Endothelial cell of hepatic sinusoid (primary cell): ENCODE measurements around the gene ARHGEF11.

Experiments
- in situ Hi-C: cut with HindIII; loops from 2 replicates; pipeline ENCODE4 v1.10.0; 2017; ENCODE audit warnings: low sequenced_read_pairs

Gene ARHGEF11

DNA sequence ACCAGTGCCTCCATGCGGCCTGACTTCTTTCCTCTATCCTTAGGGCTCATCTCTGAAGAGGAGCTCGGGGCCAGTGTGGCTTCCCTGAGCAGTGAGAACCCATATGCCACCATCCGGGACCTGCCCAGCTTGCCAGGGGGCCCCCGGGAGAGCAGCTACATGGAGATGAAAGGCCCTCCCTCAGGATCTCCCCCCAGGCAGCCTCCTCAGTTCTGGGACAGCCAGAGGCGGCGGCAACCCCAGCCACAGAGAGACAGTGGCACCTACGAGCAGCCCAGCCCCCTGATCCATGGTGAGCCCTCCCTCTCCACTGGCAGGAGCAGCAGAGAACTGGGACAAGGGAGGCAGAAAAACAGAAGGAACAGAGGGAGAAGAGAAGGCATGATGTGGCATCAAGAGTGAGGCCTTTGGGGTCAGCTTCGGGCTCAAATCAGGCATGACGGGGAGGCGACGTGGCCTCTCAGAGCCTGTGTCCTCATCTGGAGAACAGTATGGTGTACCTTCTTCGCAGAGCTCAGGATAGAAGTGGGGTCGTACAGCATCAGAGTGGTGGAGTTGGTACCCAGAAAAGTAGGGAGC, 131.6 kb downstream of the ARHGEF11 start:
- in situ Hi-C loops = no loop called here

DNA sequence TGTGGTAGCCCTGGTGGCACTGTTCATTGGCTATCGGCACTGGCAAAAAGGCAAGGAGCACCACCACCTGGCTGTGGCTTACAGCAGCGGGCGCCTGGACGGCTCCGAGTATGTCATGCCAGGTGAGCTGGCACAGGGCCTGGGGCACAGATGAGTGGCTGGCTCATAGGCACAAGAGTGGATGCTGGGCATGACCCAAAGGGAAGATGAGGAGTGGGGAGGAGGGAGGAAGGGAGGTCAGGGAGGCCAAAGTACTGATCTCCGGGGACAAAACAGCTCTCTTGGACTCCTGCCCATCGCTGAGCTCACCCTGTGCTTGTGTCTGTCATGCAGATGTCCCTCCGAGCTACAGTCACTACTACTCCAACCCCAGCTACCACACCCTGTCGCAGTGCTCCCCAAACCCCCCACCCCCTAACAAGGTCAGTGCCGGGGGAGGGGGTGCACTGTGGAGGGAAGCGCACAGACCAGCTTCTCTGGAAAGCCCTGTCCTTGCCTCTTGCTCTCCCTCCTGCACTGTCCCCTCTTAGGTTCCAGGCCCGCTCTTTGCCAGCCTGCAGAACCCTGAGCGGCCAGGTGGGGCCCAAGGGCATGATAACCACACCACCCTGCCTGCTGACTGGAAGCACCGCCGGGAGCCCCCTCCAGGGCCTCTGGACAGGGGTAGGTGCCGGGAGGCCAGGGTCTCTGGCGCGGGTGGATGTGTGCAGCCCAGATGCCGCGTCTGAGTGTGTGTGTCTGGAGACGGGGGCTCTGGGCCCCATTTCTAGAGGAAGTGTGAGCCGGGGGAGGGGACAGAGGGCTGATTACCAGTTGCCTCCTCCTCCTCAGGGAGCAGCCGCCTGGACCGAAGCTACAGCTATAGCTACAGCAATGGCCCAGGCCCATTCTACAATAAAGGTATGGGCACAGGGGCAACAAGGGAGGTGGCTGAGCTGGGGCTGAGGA, 132.4 kb downstream of the ARHGEF11 start:
- in situ Hi-C loops = no loop called here

DNA sequence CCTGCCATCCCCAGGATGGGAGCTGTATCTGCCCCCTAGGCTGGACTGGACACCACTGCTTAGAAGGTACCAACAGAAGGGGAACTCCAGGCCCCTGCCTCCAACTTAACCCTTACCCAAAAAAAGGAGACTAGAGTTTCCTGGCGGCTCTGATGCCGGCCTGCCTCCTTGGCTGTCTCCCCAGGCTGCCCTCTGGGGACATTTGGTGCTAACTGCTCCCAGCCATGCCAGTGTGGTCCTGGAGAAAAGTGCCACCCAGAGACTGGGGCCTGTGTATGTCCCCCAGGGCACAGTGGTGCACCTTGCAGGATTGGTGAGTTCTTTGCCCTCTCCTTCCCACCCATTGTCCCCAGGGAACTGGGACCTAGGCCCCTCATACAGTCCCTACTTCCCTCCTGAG, 133.2 kb downstream of the ARHGEF11 start:
- in situ Hi-C loops = no loop called here

DNA sequence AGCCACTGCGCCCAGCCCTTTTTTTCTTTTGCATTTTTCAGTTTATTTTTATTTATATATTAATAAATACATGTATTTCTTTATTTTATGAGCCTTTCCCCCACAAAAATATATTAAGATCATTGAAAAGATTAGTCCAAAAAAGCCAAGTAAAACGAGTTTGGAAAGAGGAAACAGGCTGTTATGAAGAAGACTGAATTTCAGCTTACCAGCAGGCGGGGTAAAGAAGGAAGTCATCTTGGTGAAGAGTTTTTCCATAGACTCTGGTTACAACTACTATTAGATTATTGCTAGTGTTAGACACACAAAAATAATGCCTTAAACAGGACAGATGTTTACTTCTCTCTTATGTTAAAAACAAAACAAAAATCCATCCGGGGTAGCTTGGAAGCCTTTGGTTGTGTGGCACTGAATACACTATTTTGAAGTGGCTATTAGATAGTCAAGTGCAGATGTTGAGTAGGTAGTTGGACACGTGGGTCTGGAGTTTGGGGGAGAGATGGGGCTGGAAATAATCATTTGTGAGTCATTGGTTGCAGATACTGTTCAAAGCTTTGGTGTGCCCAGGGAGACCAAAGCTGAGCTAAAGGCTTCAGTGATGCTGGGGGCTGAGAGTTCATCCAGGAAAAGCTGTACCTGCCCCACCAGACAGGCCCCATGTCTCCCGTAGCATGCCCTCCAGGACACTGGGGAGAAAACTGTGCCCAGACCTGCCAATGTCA, 133.8 kb downstream of the ARHGEF11 start:
- in situ Hi-C loops = no loop called here

DNA sequence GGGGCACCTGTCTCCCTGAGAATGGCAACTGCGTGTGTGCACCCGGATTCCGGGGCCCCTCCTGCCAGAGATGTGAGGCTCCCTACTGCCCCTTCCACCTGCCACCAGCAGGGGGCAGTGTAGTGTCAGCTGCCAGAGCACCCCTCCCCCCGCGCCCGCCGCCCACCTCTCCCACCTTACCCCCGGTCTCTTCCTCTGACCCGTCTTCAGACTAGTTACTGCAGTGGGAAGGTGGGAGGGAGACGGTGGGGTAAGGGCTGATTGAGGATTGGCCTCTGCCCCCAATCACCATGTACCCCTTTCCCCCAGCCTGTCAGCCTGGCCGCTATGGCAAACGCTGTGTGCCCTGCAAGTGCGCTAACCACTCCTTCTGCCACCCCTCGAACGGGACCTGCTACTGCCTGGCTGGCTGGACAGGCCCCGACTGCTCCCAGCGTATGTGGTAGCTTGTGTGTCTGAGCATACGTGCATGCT, 135.2 kb downstream of the ARHGEF11 start:
- in situ Hi-C loops = no loop called here

DNA sequence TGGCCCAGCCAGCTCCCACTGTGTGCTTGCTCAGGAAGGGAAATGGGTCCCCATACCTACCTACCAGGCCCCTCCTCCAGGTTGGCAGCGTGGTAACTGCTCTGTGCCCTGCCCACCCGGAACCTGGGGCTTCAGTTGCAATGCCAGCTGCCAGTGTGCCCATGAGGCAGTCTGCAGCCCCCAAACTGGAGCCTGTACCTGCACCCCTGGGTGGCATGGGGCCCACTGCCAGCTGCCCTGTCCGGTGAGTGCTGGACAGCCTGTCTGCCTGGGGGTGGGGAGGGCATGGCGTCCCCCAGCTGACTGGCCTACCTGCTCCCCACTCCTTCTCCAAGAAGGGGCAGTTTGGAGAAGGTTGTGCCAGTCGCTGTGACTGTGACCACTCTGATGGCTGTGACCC, 135.9 kb downstream of the ARHGEF11 start:
- in situ Hi-C loops = no loop called here

DNA sequence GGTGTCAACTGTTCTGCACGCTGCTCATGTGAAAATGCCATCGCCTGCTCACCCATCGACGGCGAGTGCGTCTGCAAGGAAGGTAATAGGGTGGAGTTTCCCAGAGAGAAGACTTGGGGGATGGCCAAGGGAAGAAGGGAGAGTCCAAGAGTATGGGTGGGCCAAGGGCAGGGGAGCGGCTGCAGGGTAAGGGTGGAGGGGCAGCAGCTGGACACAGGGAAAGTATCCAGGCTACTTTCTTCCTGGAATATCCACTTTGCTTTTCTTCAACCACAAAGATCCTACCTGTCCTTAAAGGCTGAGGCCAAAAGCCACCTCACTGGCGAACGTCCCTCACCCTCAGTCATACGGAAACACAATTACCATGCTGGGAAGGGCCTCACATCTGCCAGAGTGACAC, 136.6 kb downstream of the ARHGEF11 start:
- in situ Hi-C loops = no loop called here

DNA sequence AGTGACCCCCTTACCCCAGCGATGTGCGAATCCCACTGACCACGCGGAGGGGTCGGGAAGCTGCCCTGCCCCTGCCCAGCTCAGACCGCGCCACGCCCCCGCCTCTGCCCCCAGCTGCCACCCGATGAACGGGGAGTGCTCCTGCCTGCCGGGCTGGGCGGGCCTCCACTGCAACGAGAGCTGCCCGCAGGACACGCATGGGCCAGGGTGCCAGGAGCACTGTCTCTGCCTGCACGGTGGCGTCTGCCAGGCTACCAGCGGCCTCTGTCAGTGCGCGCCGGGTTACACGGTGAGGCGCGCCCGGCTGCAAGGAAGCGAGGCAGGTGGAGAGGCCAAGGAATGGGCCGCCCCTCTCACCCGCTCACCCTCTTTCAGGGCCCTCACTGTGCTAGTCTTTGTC, 137.0 kb downstream of the ARHGEF11 start:
- in situ Hi-C loops = no loop called here

DNA sequence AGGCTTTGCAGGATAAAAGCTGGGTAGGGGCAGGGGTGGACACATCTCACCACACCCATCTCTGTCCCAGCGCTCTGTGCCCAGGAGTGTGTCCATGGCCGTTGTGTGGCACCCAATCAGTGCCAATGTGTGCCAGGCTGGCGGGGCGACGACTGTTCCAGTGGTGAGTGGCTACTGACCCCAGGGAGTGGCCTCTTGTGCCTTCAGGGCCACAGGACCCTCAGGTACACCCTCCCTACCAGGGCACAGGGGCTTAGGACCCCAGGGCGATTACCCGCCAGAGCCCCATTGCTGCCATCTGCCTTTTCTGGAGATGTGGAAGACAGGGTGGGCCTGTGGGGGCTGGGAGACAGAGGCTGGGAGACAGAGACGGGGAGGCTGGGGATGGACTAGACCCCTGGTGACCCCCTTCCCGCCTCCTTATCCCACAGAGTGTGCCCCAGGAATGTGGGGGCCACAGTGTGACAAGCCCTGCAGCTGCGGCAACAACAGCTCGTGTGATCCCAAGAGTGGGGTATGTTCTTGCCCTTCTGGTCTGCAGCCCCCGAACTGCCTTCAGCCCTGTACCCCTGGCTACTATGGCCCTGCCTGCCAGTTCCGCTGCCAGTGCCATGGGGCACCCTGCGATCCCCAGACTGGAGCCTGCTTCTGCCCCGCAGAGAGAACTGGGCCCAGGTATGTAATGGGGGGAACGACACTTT, 139.2 kb downstream of the ARHGEF11 start:
- in situ Hi-C loops = no loop called here

DNA sequence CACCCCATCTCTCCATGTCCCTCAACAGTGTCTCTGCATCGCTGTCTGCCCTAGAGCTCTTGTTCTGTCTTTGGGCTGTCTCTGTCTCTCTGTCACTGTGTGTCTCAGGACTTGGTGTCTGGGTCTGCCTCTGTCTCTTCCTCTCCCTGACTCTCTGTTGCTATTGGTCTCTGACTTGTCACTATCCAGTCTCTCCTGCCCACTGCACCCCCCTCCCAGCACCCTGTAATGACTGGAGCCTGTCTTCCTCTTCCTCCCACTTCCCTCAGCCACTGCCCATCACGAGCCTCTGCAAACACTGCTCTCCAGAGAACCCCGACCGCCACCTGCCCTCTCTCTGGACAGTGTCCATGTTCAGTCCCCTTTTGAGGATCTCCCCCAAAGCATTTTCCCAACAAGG, 139.9 kb downstream of the ARHGEF11 start:
- in situ Hi-C loops = no loop called here

DNA sequence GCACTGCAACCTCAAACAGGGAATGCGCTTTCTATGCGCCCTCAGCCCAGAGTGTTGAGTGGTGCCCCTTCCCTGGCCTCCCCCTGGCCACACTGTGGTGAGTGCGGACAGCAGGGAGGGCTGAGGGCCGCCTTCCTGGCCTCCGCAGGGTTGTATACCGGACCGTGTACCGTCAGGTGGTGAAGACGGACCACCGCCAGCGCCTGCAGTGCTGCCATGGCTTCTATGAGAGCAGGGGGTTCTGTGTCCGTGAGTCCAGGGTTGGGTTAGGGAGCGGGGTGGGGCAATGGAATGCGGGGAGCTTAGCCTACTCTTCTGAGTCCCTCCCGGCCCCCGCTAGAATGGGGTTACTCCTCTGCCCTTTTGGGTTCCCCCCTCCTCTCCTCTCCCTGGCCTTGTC, 140.4 kb downstream of the ARHGEF11 start:
- in situ Hi-C loops = no loop called here

DNA sequence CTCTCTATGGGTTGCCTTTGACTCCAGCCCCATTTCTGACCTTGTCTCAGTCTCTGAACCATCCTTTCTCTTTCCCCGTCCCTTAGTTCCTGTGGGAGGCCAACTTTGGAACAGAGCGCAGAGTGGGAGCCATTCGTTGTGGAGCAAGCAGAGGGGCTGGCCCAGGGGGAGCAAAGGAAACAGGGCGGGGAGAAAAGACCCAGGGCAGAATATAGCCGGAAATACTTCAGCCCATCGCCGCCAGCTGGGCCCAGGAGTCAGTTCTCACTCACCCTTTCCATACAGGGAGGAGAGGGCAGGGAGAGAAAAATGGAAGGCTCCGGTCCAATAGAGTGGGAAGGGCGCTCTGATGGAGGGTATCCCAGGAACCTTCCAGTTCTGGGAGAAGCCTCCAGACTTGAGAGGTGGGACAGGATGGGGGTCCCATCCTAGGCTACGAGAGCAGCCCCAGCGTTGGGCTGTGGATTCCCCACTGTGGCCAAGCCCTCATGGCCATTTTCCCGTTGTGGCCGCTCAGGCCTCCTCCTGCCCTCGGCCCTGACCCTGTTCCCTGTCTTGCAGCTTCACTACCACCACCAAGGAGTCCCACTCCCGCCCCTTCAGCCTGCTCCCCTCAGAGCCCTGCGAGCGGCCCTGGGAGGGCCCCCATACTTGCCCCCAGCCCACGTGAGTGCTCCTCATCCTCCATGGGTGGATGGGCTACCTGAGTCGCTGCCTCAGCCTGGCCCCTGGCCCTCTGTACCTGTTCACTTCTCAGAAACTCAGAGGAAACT, 141.2 kb downstream of the ARHGEF11 start:
- in situ Hi-C loops = no loop called here

DNA sequence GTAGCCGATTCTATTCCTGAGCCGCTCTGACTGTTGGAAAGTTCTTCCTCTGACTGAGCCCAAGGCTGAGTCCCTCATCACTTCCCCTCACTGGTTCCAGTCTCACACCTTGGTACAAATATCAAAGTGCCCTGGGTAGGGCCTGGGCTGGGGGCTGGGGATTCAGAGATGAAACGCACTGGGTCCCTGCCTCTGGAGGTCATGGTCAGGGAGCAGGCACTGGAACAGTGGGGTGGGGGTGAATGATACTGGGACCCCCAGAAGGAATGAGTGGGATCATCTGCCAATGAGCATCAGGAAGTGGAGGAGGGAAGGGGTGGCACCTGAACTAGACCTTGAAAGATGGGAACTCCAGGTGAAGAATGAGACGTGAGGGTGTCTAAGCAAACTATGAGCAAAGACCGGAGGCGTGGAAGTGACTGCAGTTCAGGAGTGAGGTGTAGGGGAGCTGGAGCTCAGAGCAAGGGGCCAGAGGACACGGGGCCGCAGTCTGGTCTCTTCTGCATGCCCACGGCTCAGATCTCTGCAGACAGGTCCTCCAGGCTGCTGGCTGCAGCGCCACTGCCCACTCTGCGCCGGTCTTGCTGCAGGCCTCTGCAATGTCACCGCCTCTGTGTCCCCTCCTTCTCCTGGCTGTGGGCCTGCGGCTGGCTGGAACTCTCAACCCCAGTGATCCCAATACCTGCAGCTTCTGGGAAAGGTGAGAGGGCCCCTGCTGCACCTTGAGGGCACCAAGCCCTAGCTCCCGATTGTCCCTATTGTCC, 142.0 kb downstream of the ARHGEF11 start:
- in situ Hi-C loops = no loop called here

DNA sequence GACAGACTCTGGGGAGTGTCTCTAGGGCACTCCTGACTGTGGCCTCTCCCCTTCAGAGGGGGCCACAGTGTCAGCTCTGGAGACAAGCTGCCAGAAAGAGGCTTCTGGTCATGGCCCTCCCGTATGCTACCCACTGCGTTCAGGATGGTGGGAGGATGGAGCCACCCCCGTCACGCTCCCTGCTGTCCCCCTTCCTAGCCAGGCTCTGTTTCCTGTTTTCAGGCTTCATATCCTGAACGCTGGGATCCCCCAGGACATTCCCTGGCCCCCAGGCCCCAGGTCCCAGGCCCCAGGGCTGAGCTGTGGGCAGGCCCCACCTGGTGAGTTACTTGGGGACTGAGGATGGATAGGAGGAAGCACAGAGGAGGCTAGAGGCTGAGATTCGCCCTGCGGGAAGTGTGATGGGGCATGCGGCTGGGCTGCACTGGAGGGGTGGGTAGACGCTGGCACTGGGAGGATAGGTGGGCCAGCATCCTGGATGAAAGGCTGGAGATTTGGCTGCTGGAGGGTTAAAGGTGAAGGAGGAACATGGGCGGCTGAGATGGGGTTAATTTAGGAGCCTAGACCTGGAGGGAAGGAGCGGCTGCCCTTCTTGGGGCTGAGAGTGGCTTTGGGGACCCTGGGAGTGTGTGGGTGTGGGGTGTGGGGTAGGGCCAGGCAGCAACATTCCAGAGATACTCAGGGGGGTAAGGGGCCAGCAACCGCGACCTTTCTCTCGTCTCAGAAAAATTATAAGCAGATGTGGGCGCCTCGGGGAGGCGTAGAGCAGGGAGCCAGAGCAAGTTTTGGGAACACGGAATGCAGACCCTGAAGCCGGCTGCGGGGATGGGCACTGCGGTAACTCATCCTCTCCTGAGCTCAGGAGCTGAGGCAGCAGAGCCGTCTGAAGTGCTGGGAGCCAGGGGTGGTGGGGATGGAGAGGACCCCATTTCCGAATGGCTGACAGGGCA, 143.3 kb downstream of the ARHGEF11 start:
- in situ Hi-C loops = no loop called here

DNA sequence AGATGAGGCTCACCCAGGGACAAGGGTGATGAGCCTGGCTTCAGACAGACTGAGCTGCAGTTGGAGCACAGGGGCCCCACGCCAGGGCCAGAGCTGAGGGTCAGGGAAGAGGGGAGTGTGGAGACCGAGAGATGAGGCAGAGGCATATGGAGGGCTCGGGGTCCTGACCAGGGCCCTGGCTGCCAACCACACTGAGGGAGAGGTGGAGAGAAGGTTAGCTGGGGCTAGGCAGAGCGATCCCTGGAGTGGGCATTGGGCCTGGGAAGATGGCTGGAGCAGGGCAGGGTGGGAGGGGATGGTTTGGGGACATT, 144.0 kb downstream of the ARHGEF11 start:
- in situ Hi-C loops = no loop called here

DNA sequence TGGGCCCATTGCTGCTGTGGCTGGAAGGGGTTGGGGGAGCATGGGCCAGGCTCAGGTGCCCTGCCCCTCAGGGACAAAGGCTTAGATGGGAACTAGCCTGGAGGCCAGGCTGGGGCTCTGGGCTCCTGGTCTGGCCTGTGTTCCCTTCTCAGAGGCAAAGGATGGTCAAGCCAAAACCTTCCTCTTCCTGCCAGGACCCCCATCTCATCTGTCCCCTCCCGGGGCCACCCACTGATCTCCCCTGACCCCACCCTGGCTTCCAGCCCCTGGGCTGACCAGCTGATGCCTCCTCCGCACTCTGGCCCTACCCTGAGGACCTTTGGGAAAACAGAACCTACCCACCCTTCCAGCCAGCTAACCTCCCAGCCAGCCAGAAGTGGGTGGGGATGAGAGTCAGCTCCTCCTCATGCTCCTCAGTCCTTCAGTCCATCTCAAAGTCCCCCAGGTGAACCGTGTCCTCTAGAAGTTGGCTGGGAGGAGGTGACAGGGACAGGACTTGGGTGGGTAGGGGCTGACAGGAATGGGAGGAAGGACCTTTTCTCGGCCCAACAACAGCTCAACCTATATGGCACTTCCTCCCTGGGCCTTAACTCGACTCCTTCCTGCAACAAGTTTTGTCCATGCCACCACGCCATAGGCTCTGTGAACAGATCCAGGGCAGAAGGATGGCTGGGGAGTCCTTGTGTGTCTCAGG, 144.5 kb downstream of the ARHGEF11 start:
- in situ Hi-C loops = no loop called here

DNA sequence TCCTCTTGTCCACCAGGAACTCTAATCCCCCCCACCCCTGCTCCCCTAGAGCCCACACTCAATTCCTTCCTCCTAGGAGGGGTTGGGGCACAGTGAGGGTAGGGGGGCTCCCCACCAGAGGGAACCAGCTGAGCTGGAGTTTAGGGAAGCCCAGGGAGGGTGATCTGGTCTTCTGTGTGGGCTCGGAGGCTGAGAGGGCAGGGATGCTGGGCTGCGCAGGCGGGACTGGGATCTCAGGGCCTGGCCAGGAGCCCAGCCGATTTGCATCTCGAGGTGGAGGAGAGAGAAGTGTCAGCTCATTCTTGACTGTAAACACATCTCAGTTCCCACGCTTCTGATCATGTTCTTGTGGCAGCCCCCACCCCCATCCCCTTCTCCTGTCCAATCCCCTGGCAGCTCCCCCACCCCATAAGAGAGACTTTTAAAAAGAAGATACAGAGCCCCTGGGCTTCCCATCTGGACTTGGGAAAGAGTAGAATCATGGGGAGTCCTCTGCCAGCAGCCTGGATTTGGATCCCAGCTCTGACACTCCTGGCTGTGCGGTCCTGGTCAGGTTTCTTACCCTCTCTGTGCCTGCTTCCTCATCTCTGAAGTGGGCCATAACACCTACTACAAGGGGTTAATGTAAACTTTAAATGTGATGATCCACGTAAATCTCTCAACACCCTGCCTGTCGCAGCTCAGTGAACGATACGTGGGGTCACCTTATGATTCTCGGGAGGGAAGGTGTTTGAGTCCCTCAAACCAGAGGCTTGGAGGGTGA, 145.4 kb downstream of the ARHGEF11 start:
- in situ Hi-C loops = loop anchor here (10.0 kb wide), 1 partner anchor 65 kb away; no protein-coding TSS in a partner anchor
